ENCODE results near the gene ZNF333. TPM values are rescaled to one million over a fixed set of nuclear protein-coding genes. Genes with fewer than 3 reads are reported as not detected.

The ZNF333 gene
- 10 to 100 TPM; 18.8 to 61.8 (median 44.3) TPM for total RNA-seq

DNA sequence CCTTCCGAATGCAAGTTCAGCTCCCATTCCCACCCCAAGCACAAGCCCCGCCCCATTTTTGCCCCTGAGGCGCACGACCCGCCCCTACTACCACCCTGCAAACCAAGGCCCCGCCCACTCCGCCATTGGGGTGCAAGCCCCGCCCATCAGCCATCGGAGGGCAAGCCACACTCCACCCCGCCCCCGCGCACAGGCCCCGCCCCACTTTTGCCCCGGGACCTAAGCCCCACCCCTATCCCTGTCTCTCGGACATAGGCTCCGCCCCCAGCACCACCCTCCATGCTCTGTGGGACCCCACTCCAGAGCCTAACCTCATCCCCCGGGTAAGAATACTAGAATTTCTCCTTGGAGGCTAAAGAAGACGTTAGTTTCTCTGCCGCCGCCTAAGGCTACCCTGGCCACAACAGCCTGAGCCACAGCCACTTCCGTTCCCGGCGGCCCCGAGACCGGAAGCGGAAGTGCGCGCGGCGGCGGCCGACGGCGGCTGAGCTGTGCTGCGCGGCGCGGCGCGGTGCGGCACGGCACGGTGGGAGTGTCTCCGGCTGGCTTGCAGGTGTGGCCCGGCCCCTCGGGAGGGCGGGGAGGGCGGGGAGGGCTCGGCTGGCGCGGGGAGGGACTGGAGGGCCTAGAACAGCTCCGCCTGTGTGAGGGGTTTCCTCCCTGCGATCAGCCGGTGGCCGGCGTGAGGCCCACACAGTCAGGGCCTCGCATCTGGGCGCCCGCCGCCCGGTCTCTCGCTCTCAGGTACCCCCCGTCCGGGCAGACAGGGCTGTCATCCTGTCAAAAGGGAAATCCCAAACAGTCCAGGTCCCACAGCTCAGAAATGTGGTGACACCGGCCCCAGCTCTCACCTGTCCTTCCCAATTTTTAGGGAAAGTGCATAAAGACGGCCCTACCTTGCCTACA lies at the start of gene ZNF333:
ZNF333 (plus strand) TSS at position 451 of the 906 bp plus-strand sequence. CDS start 3,444 bp downstream, outside the sequence.
- H3K27me3 ChIP-seq = no peaks in the 10 kb centered on the region
- peak; percentile 95 to 98 for DNase-seq
- H3K36me3 ChIP-seq = no peaks in the 10 kb centered on the region
- TF ChIP-seq POLR2A (IDR thresholded peaks at IDR 0.05) = peak; percentile 60
- TF ChIP-seq, protein P1, sequence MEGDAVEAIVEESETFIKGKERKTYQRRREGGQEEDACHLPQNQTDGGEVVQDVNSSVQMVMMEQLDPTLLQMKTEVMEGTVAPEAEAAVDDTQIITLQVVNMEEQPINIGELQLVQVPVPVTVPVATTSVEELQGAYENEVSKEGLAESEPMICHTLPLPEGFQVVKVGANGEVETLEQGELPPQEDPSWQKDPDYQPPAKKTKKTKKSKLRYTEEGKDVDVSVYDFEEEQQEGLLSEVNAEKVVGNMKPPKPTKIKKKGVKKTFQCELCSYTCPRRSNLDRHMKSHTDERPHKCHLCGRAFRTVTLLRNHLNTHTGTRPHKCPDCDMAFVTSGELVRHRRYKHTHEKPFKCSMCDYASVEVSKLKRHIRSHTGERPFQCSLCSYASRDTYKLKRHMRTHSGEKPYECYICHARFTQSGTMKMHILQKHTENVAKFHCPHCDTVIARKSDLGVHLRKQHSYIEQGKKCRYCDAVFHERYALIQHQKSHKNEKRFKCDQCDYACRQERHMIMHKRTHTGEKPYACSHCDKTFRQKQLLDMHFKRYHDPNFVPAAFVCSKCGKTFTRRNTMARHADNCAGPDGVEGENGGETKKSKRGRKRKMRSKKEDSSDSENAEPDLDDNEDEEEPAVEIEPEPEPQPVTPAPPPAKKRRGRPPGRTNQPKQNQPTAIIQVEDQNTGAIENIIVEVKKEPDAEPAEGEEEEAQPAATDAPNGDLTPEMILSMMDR (IDR thresholded peaks at IDR 0.05) = peak in 1 of 4 experiments; percentile 39
- H3K9me3 ChIP-seq = no peaks in the 10 kb centered on the region
- no peaks in the 10 kb centered on the region for H3K4me1 ChIP-seq
- intact Hi-C loops (cut with DNase I; ENCODE audit: low total_unique reads) = no loop called here
- H3K4me3 ChIP-seq = peak within 1 kb of the TSS; percentile 67 to 79
- peak within 1 kb of the TSS; percentile 96 to 98 for H3K27ac ChIP-seq

DNA sequence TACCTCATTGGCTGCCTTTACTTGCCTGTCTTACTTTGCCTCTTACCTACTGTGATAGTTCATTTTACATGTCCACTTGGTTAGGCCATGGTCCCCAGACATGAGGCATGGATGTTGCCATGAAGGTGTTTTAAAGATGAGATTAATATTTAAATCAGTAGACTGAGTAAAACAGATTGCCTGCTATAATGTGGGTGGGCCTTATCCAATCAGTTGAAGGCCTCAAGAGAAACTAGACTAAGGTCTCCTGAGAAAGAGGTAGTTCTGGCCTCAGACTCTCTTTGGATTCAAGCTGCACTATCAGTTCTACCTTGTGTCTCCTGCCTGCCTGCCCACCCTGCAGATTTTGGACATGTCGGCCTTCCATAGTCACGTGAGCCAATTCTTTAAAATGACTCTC lies 41.3 kb upstream of the ZNF333 start:
- DNase-seq = no peak
- no peaks in the 10 kb centered on the region for H3K9me3 ChIP-seq
- no peak overlapping the region for H3K27ac ChIP-seq
- no peak overlapping the region for H3K4me3 ChIP-seq
- intact Hi-C loops (cut with DNase I; ENCODE audit: low total_unique reads) = no loop called here
- H3K27me3 ChIP-seq = no peaks in the 10 kb centered on the region
- H3K4me1 ChIP-seq = no peaks in the 10 kb centered on the region
- no peaks in the 10 kb centered on the region for H3K36me3 ChIP-seq
- no peak for TF ChIP-seq POLR2A (IDR thresholded peaks at IDR 0.05)
- TF ChIP-seq, protein P1 (IDR thresholded peaks at IDR 0.05) = no peak

DNA sequence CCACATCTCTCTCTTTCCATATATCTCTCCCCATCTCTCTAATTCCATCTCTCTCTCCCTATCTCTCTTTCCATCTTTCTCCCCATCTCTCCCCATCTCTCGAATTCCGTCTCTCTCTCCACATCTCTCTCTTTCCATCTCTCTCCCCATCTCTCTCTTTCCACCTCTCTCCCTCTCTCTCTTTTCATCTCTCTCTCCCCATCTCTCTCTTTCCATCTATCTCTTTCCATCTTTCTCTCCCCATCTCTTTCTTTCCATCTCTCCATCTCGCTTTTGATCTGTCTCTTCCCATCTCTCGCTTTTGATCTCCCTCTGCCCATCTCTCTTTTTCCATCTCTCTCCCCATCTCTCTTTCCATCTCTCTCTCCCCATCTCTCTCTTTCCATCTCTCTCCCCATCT lies 40.8 kb upstream of the ZNF333 start:
- Histone ChIP-seq H3K4me1 (no peaks in the 10 kb centered on the region), H3K27me3 (no peaks in the 10 kb centered on the region), H3K9me3 (no peaks in the 10 kb centered on the region), H3K36me3 (no peaks in the 10 kb centered on the region), H3K27ac (no peak overlapping the region), H3K4me3 (no peak overlapping the region)
- intact Hi-C loops (cut with DNase I; ENCODE audit: low total_unique reads) = no loop called here
- TF ChIP-seq, protein P1 (IDR thresholded peaks at IDR 0.05) = no peak
- no peak for TF ChIP-seq POLR2A (IDR thresholded peaks at IDR 0.05)
- DNase-seq = no peak

DNA sequence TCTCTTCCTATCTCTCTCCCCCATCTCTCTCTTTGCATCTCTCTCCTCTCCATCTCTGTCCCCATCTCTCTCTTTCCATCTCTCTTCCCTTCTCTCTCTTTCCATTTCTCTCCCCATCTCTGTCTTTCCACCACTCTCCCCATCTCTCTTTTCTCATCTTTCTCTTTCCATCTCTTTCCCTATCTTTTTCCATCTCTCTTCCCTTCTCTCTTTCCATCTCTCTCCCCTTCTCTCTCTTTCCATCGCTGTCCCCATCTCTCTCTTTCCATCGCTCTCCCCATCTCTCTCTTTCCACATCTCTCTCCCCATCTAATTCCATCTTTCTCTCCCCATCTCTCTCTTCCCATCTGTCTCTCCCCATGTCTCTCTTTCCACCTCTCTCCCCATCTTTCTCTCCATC lies 39.7 kb upstream of the ZNF333 start:
- no peaks in the 10 kb centered on the region for H3K36me3 ChIP-seq
- H3K4me3 ChIP-seq = no peak overlapping the region
- no peaks in the 10 kb centered on the region for H3K9me3 ChIP-seq
- no peaks in the 10 kb centered on the region for H3K27me3 ChIP-seq
- no peak overlapping the region for H3K27ac ChIP-seq
- intact Hi-C loops (cut with DNase I; ENCODE audit: low total_unique reads) = no loop called here
- DNase-seq = no peak
- no peak for TF ChIP-seq POLR2A (IDR thresholded peaks at IDR 0.05)
- TF ChIP-seq, protein P1 (IDR thresholded peaks at IDR 0.05) = no peak
- no peaks in the 10 kb centered on the region for H3K4me1 ChIP-seq

DNA sequence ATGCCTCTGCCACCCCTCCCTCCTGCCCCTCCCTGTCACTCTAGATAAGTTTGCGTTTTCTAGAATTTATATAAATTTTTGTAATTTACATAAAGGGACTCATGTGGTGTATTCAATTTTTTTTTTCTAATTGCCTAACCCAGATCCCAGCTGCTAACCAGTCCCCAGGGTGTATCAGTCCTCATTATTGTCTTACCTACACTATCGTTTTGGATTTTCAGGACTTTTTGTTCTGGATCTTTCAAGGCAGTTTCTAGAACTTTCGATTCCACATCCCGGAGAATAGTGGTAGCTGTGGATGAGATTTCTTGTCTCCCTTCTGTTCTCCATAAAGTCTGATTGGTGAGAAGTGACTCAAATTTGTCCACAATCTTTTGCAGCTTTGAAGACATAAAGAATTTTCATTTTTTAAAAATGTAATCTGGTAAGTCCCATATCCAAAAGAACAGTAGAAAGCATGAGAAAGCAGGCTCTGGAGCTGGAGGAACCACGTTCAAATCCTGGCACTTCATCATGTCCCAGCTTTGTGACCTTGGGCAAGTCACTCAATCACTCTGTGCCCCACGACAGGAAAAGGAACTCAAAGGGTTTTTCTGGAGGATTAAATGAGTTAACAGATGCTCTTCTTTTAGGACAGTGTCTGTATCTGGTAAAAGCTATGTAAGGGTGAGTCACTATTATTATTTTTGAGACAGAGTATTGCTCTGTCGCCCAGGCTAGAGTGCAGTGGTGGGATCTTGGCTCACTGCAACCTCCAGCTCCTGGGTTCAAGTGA lies 34.9 kb upstream of the ZNF333 start:
- H3K27ac ChIP-seq = no peak overlapping the region
- no peak for DNase-seq
- H3K9me3 ChIP-seq = no peaks in the 10 kb centered on the region
- TF ChIP-seq, protein P1 (IDR thresholded peaks at IDR 0.05) = no peak
- TF ChIP-seq POLR2A (IDR thresholded peaks at IDR 0.05) = no peak
- intact Hi-C loops (cut with DNase I; ENCODE audit: low total_unique reads) = no loop called here
- H3K4me1 ChIP-seq = no peaks in the 10 kb centered on the region
- no peaks in the 10 kb centered on the region for H3K36me3 ChIP-seq
- no peaks in the 10 kb centered on the region for H3K27me3 ChIP-seq
- no peak overlapping the region for H3K4me3 ChIP-seq

All from uterus (tissue), 4 donors.